HepG2 (cell line): ENCODE measurements around the gene C11orf24. TPM values are rescaled to one million over a fixed set of nuclear protein-coding genes. Genes with fewer than 3 reads are reported as not detected.

ENCODE experiments used
- AKAP8 ChIP-seq: sonication (generic); formaldehyde crosslinking; IDR thresholded peaks from 2 replicates; pipeline ENCODE4 v1.5.1; 2020; ENCODE audit warnings: mild to moderate bottlenecking, missing genetic modification reagents
- ARNT ChIP-seq: fragments of 450-650 bp; IDR thresholded peaks from 2 replicates; pipeline ENCODE4 v1.6.1; 2017
- CBX1 ChIP-seq: IDR thresholded peaks from one replicate; pipeline ENCODE4 v1.6.1; 2016; ENCODE audit warnings: antibody characterized with exemption, low read depth
- CBX5 ChIP-seq: sonication (generic); formaldehyde crosslinking; IDR thresholded peaks from 2 replicates; pipeline ENCODE4 v1.4.0; 2020; ENCODE audit warnings: missing genetic modification reagents, borderline replicate concordance
- CHD4 ChIP-seq: fragments of 200-600 bp; sonication (generic); IDR thresholded peaks from 2 replicates; pipeline ENCODE4 v1.7.0; 2017; ENCODE audit warnings: mild to moderate bottlenecking, low read length, borderline replicate concordance
- FOXA1 ChIP-seq, 2 experiments: fragments of 450-650 bp in 1 of 2; sonication (generic) in 1 of 2; formaldehyde crosslinking in 1 of 2; IDR thresholded peaks; 2 replicates each; pipeline versions ENCODE4 v1.4.0 to v1.6.1; 2016 to 2020; ENCODE audit warnings: missing genetic modification reagents in 1 of 2
- GABPB1 ChIP-seq: IDR thresholded peaks from 2 replicates; pipeline ENCODE4 v1.6.1; 2016; ENCODE audit warnings: mild to moderate bottlenecking, missing genetic modification reagents, moderate library complexity, missing compliant biosample characterization
- HNF4G ChIP-seq, 2 experiments: sonication (generic) in 1 of 2; formaldehyde crosslinking in 1 of 2; IDR thresholded peaks; 2 replicates each; pipeline versions ENCODE4 v1.4.0 to v1.6.1; 2011 to 2020; ENCODE audit warnings: borderline replicate concordance in 2 of 2, low read depth in 2 of 2, mild to moderate bottlenecking in 2 of 2, low read length in 1 of 2, missing genetic modification reagents in 1 of 2, moderate library complexity in 1 of 2
- IRF2 ChIP-seq: IDR thresholded peaks from 2 replicates; pipeline ENCODE4 v1.6.1; 2018; ENCODE audit warnings: missing genetic modification reagents, missing compliant biosample characterization
- JARID2 ChIP-seq: sonication (generic); formaldehyde crosslinking; IDR thresholded peaks from 2 replicates; pipeline ENCODE4 v1.8.1; 2023; ENCODE audit warnings: missing genetic modification reagents, inconsistent platforms; ENCODE audit not compliant: insufficient replicate concordance
- KDM1A ChIP-seq: IDR thresholded peaks from 2 replicates; pipeline ENCODE4 v1.6.1; 2016; ENCODE audit warnings: missing compliant biosample characterization
- KDM5A ChIP-seq: fragments of 200-600 bp; sonication (generic); IDR thresholded peaks from 2 replicates; pipeline ENCODE4 v1.7.0; 2018; ENCODE audit warnings: antibody characterized with exemption, mild to moderate bottlenecking, low read length, borderline replicate concordance
- NFYC ChIP-seq: IDR thresholded peaks from 2 replicates; pipeline ENCODE4 v1.6.1; 2016; ENCODE audit warnings: missing genetic modification reagents, missing compliant biosample characterization
- PLSCR1 ChIP-seq: sonication (generic); formaldehyde crosslinking; IDR thresholded peaks from 2 replicates; pipeline ENCODE4 v1.5.0; 2020; ENCODE audit warnings: missing genetic modification reagents, mild to moderate bottlenecking, borderline replicate concordance
- PRDM10 ChIP-seq: sonication (generic); formaldehyde crosslinking; IDR thresholded peaks from 2 replicates; pipeline ENCODE4 v1.4.0; 2020; ENCODE audit warnings: low read depth, missing genetic modification reagents
- SMAD3 ChIP-seq: sonication (generic); formaldehyde crosslinking; IDR thresholded peaks from 2 replicates; pipeline ENCODE4 v1.4.0; 2020; ENCODE audit warnings: missing genetic modification reagents
- SRSF1 ChIP-seq: fragments of 200-400 bp; formaldehyde crosslinking; optimal IDR thresholded peaks from 2 replicates; pipeline ENCODE3; 2017; ENCODE audit warnings: mild to moderate bottlenecking, low read depth, low read length, moderate library complexity
- TBP ChIP-seq: sonication (generic); formaldehyde crosslinking; IDR thresholded peaks from 2 replicates; pipeline ENCODE4 v1.5.0; 2020; ENCODE audit warnings: missing genetic modification reagents
- TBX2 ChIP-seq: sonication (generic); formaldehyde crosslinking; IDR thresholded peaks from 2 replicates; pipeline ENCODE4 v1.5.0; 2020; ENCODE audit warnings: missing genetic modification reagents, mild to moderate bottlenecking, borderline replicate concordance
- TOE1 ChIP-seq: sonication (generic); formaldehyde crosslinking; IDR thresholded peaks from 2 replicates; pipeline ENCODE4 v1.4.0; 2020; ENCODE audit warnings: mild to moderate bottlenecking, missing genetic modification reagents
- TP53 ChIP-seq: sonication (generic); formaldehyde crosslinking; conservative IDR thresholded peaks from 2 replicates; pipeline ENCODE4 v1.4.0; 2020; ENCODE audit warnings: missing genetic modification reagents
- U2AF1 ChIP-seq: fragments of 200-400 bp; formaldehyde crosslinking; optimal IDR thresholded peaks from 2 replicates; pipeline ENCODE3; 2017; ENCODE audit warnings: mild to moderate bottlenecking, low read depth, low read length
- ZMAT5 ChIP-seq: sonication (generic); formaldehyde crosslinking; IDR thresholded peaks from 2 replicates; pipeline ENCODE4 v1.5.0; 2020; ENCODE audit warnings: mild to moderate bottlenecking, low read depth, missing genetic modification reagents, borderline replicate concordance
- ZNF207 ChIP-seq: fragments of 450-650 bp; IDR thresholded peaks from 2 replicates; pipeline ENCODE4 v1.6.1; 2016; ENCODE audit warnings: antibody characterized with exemption, borderline replicate concordance
- ZNF558 ChIP-seq: sonication (generic); formaldehyde crosslinking; IDR thresholded peaks from 2 replicates; pipeline ENCODE4 v1.9.0; 2022; ENCODE audit warnings: mild to moderate bottlenecking, missing genetic modification reagents, borderline replicate concordance
- ZNF562 ChIP-seq: sonication (generic); formaldehyde crosslinking; IDR thresholded peaks from 2 replicates; pipeline ENCODE4 v1.8.0; 2022; ENCODE audit warnings: missing genetic modification reagents, borderline replicate concordance
- ZNF724P ChIP-seq: sonication (generic); formaldehyde crosslinking; IDR thresholded peaks from 2 replicates; pipeline ENCODE4 v1.8.0; 2022; ENCODE audit warnings: missing genetic modification reagents, borderline replicate concordance
- polyA plus RNA-seq, 8 experiments: library from polyadenylated mRNA; depleted of rRNA in 3 of 8; stranded (reverse) in 7 of 8; unstranded in 1 of 8; fragments of >200 nt; fragmentation: Illumina TruSeq in 4 of 8; extraction: Trizol in 4 of 8; gene quantifications; 2 replicates each; pipeline versions ENCODE4 v1.2.1 to v1.2.3, GENCODE V29; 2011 to 2016; ENCODE audit warnings: low read depth in 4 of 8, missing spikeins in 1 of 8, mixed read lengths in 1 of 8; ENCODE audit not compliant: insufficient read depth in 1 of 8
- total RNA-seq, 5 experiments: library from RNA; depleted of rRNA; stranded (reverse); fragments of >200 nt; fragmentation: Illumina TruSeq; extraction: Trizol; gene quantifications; 2 replicates each; pipeline ENCODE4 v1.2.3, GENCODE V29; 2016; ENCODE audit warnings: low read depth in 1 of 5

The C11orf24 gene
- total and polyA plus RNA-seq, 2 of the 13 experiments (the other 11 are each of a cell fraction or from before 2014, with no cell fraction given) = 52.9 to 55.5 TPM

- TF ChIP-seq AKAP8 (no peak), TBX2 (CRISPR knock-in tag) (no peak), ARNT (no peak), KDM5A (no peak; the same call in 1 of the 2 replicates), JARID2 (CRISPR knock-in tag) (no peak), TBP (CRISPR knock-in tag) (no peak), ZNF207 (no peak), SRSF1 (no peak), ZNF724P (no peak), CHD4 (no peak), PLSCR1 (CRISPR knock-in tag) (no peak), KDM1A (CRISPR knock-in tag) (no peak), TP53 (no peak), FOXA1 (IDR thresholded peaks at IDR 0.05) (0 out of 2 replicates have a peak, but pooled peaks have one; percentile 16), FOXA1 (CRISPR knock-in tag; IDR thresholded peaks at IDR 0.05) (peak; percentile 91), TOE1 (CRISPR knock-in tag) (no peak), SMAD3 (no peak), IRF2 (0 out of 2 replicates have a peak, but pooled peaks have one; percentile 7), HNF4G (IDR thresholded peaks at IDR 0.05; ENCODE audit: borderline replicate concordance, low read depth, low read length) (no peak), HNF4G (CRISPR knock-in tag; IDR thresholded peaks at IDR 0.05; ENCODE audit: borderline replicate concordance, low read depth) (no peak), ZMAT5 (CRISPR knock-in tag) (no peak), NFYC (CRISPR knock-in tag) (no peak), PRDM10 (CRISPR knock-in tag) (peak; percentile 93), ZNF562 (CRISPR knock-in tag) (no peak), CBX5 (no peak), GABPB1 (CRISPR knock-in tag) (no peak), CBX1 (no peak), ZNF558 (CRISPR knock-in tag) (no peak), U2AF1 (no peak)
These were observed 571 bp downstream of the C11orf24 start (continued) for GRCh38 chr11:68271023-68271780.
